Pons (tissue), 1 donor: Measurements from ENCODE around the gene IMP4.
A peak's percentile ranks its signal among the peaks of the same experiment; 100 is the strongest.
"Not testable (repeated sequence)": the region's sequence is repeated elsewhere in the genome, so short reads cannot be mapped to it uniquely, and the experiment has no call there.

Source experiments
- DNase-seq: peaks from one replicate; pipeline ENCODE4 v3.0.0-alpha.2; 2016; ENCODE audit warnings: low spot score

IMP4 gene

GRCh38 chr2:130342533-130343275 is at the start of gene IMP4:
Gene IMP4, plus strand, starts transcription at chr2:130342897. Its CDS starts 36 bp downstream, at chr2:130342933.
- DNase-seq, result peak; percentile 100

- DNase-seq, result no peak
Measured at GRCh38 chr2:130300258-130300969, 42.3 kb upstream of the IMP4 start.

GRCh38 chr2:130300970-130301348 is 41.7 kb upstream of the IMP4 start:
- DNase-seq, result no peak

GRCh38 chr2:130302164-130302886 is 40.4 kb upstream of the IMP4 start:
- no peak for DNase-seq

- DNase-seq, result no peak
Measured at GRCh38 chr2:130303169-130303568, 39.5 kb upstream of the IMP4 start.

GRCh38 chr2:130304726-130305125 is 38.0 kb upstream of the IMP4 start:
- no peak for DNase-seq

GRCh38 chr2:130307850-130308249 is 34.8 kb upstream of the IMP4 start:
- no peak for DNase-seq

GRCh38 chr2:130310881-130311280 is 31.8 kb upstream of the IMP4 start:
- no peak for DNase-seq

GRCh38 chr2:130313812-130314334 is 28.8 kb upstream of the IMP4 start:
- no peak for DNase-seq

GRCh38 chr2:130314377-130314776 is 28.3 kb upstream of the IMP4 start:
- no peak for DNase-seq

GRCh38 chr2:130316596-130316995 is 26.1 kb upstream of the IMP4 start:
- no peak for DNase-seq

GRCh38 chr2:130318906-130319305 is 23.8 kb upstream of the IMP4 start:
- DNase-seq, result no peak

GRCh38 chr2:130319536-130319935 is 23.2 kb upstream of the IMP4 start:
- DNase-seq, result no peak

- no peak for DNase-seq
Measured at GRCh38 chr2:130327703-130328527, 14.8 kb upstream of the IMP4 start.

- no peak for DNase-seq
Measured at GRCh38 chr2:130328710-130329109, 14.0 kb upstream of the IMP4 start.

- peak; percentile 40 for DNase-seq
Measured at GRCh38 chr2:130332271-130333073, 10.2 kb upstream of the IMP4 start.

GRCh38 chr2:130333253-130333652 is 9.4 kb upstream of the IMP4 start:
- not testable (repeated sequence) for DNase-seq

- DNase-seq, result no peak
Measured at GRCh38 chr2:130334026-130334425, 8.7 kb upstream of the IMP4 start.

- no peak for DNase-seq
Measured at GRCh38 chr2:130335226-130335625, 7.5 kb upstream of the IMP4 start.

- DNase-seq, result no peak
Measured at GRCh38 chr2:130336150-130336876, 6.4 kb upstream of the IMP4 start.
